Fibroblast of lung (primary cell): ENCODE measurements around the gene CD101.

Experiments
- EZH2 ChIP-seq: IDR thresholded peaks from 2 replicates; pipeline ENCODE4 v1.5.1; 2012; ENCODE audit warnings: low read length, control low read depth, mild to moderate bottlenecking; ENCODE audit errors: missing control alignments
- TF ChIP-seq, protein P1 (sequence below), 2 donors: IDR thresholded peaks in 1 of 2; conservative IDR thresholded peaks in 1 of 2; 1 replicate in 1 of 2; 2 replicates in 1 of 2; pipeline ENCODE4 v1.5.1; 2011 to 2012; ENCODE audit warnings: low read length in 2 of 2, control low read depth in 1 of 2, inconsistent platforms in 1 of 2, low read depth in 1 of 2, mild to moderate bottlenecking in 1 of 2

DNA sequence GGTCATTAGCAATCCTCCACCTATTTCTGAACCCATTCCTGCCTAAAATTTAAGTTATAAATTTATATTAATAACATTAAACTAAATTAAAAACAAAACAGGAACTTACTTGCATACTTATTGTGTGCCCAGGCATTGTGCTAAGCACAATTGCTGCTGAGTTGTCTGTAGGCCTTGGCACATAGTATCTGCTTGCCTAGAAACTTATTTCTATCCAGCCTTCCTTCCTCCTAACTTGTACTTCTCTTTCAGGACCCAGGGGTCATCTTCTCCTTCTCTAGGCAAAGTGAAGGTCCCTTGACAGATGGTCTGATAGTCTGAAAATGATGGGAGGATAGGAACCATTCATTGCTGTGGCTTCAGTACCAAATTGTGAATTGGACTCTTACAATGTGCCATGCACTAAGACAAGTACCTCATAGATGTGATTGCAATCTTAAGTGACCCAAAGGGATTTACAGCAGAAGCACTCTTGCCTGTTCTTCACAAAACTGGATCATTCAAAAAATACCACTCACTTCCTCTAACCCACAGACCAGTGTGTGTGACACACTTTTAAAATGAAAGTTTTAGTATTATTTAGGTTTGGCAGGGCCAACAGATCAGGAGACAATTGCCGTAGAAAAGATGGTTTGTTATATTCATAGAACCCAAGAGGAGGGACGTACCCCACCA is 10.3 kb upstream of the CD101 start:
- TF ChIP-seq EZH2, result no peak
- TF ChIP-seq, protein P1, sequence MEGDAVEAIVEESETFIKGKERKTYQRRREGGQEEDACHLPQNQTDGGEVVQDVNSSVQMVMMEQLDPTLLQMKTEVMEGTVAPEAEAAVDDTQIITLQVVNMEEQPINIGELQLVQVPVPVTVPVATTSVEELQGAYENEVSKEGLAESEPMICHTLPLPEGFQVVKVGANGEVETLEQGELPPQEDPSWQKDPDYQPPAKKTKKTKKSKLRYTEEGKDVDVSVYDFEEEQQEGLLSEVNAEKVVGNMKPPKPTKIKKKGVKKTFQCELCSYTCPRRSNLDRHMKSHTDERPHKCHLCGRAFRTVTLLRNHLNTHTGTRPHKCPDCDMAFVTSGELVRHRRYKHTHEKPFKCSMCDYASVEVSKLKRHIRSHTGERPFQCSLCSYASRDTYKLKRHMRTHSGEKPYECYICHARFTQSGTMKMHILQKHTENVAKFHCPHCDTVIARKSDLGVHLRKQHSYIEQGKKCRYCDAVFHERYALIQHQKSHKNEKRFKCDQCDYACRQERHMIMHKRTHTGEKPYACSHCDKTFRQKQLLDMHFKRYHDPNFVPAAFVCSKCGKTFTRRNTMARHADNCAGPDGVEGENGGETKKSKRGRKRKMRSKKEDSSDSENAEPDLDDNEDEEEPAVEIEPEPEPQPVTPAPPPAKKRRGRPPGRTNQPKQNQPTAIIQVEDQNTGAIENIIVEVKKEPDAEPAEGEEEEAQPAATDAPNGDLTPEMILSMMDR (conservative IDR thresholded peaks at IDR 0.05 in 1 of 2, IDR thresholded peaks at IDR 0.05 in 1 of 2; ENCODE audit: low read depth in 1 of 2, low read length in 2 of 2), result no peak
